Naive B cell (primary cell): Measurements from ENCODE around the gene GPR4. TPM values are rescaled to one million over a fixed set of nuclear protein-coding genes. Genes with fewer than 3 reads are reported as not detected.
A peak's percentile ranks its signal among the peaks of the same experiment; 100 is the strongest.

Experiments
- ATAC-seq, 2 donors: fragments of 150-1000 bp; cut with Tn5 transposase; 2 replicates each; pipeline ENCODE4 v1.10.0; 2021; ENCODE audit warnings: low read depth in 2 of 2, mild to moderate bottlenecking in 2 of 2, moderate library complexity in 2 of 2
- DNase-seq: peaks from one replicate; pipeline ENCODE4 v3.0.0; 2022
- H3K27ac Mint-ChIP-seq, 6 donors: one replicate each; pipeline ENCODE4 v1.8.0; 2020 to 2022; ENCODE audit warnings: mild to moderate bottlenecking in 6 of 6, mixed read lengths in 6 of 6, moderate library complexity in 5 of 6, inconsistent platforms in 2 of 6
- H3K27me3 Mint-ChIP-seq, 3 donors: one replicate each; pipeline ENCODE4 v1.8.0; 2021 to 2022; ENCODE audit warnings: mixed read lengths in 3 of 3, mild to moderate bottlenecking in 1 of 3
- H3K36me3 Mint-ChIP-seq, 2 donors: one replicate each; pipeline ENCODE4 v1.8.0; 2020 to 2022; ENCODE audit warnings: mixed read lengths in 2 of 2, inconsistent platforms in 1 of 2, mild to moderate bottlenecking in 1 of 2
- H3K4me1 Mint-ChIP-seq, 3 donors: one replicate each; pipeline ENCODE4 v1.8.0; 2020 to 2022; ENCODE audit warnings: mixed read lengths in 3 of 3, inconsistent platforms in 1 of 3, mild to moderate bottlenecking in 1 of 3, moderate library complexity in 1 of 3
- H3K4me3 Mint-ChIP-seq, 8 donors: one replicate each; pipeline ENCODE4 v1.8.0; 2020 to 2022; ENCODE audit warnings: mild to moderate bottlenecking in 8 of 8, mixed read lengths in 8 of 8, moderate library complexity in 8 of 8, inconsistent platforms in 2 of 8
- H3K9me3 Mint-ChIP-seq, 7 donors: one replicate each; pipeline ENCODE4 v1.8.0; 2020 to 2022; ENCODE audit warnings: mixed read lengths in 7 of 7, mild to moderate bottlenecking in 5 of 7, inconsistent platforms in 2 of 7, moderate library complexity in 1 of 7
- polyA plus RNA-seq, 6 donors: library from polyadenylated mRNA; unstranded; fragments of 300-500 nt; fragmentation: Illumina TruSeq; gene quantifications; one replicate each; pipeline ENCODE4 v1.2.3, GENCODE V29; 2021; ENCODE audit warnings: low read depth in 6 of 6

GPR4 gene
- polyA plus RNA-seq, 6 donors from 2014 or later: not detected

GRCh38 chr19:45591638-45592005 lies 10.4 kb downstream of the GPR4 start:
- Mint-ChIP-seq H3K4me3 (peak overlapping the region in 1 of 8 donors; percentile 58), H3K4me1 (peaks cover 0 to 7% (median 4%) of the 10 kb centered on the region in 3 donors), H3K27me3 (peaks cover 29 to 58% (median 58%) of the 10 kb centered on the region in 3 donors), H3K27ac (no peak overlapping the region), H3K36me3 (no peaks in the 10 kb centered on the region), H3K9me3 (peaks cover 0 to 3% (median 0%) of the 10 kb centered on the region in 7 donors)
- no peak for DNase-seq
- ATAC-seq: no peak

DNA sequence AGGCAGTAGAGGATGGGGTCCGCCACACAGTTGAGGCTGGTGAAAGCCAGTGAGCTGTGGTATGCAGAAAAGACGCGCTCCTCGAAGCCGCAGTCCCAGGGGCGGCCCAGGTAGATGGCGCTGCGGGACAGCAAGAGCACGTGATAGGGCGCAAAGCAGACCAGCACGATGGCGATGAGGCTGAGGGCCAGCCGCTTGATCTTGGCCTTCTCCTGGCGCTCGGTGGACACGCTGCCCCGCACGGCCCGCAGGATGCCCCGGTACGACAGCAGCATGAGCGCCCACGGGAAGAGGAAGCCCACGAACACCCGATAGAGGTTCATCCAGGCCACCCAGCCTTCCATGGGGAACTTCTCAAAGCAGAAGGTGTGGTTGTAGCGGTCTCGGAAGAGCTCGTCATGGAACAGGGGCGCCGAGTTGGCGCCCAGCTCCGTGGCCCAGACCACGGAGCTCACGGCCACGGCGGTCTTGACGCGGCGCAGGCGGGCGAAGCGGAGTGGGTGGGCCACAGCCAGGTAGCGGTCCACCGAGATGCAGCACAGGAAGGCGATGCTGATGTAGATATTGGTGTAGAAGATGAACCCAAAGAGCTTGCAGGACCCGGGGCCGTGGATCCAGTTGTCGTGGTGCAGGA lies 10.9 kb downstream of the GPR4 start:
- no peak overlapping the region for H3K4me3 Mint-ChIP-seq
- H3K27me3 Mint-ChIP-seq: peaks cover 24 to 53% (median 53%) of the 10 kb centered on the region in 3 donors
- peaks cover 0 to 3% (median 0%) of the 10 kb centered on the region in 7 donors for H3K9me3 Mint-ChIP-seq
- DNase-seq (no peak), ATAC-seq (peak in 1 of 2 donors; percentile 30)
- peaks cover 0 to 7% (median 4%) of the 10 kb centered on the region in 3 donors for H3K4me1 Mint-ChIP-seq
- H3K36me3 Mint-ChIP-seq: no peaks in the 10 kb centered on the region
- H3K27ac Mint-ChIP-seq: peak overlapping the region in 1 of 6 donors; percentile 83

- H3K4me3 Mint-ChIP-seq: no peak overlapping the region
- peaks cover 0 to 3% (median 0%) of the 10 kb centered on the region in 7 donors for H3K9me3 Mint-ChIP-seq
- H3K27me3 Mint-ChIP-seq: peaks cover 24 to 46% (median 46%) of the 10 kb centered on the region in 3 donors
- no peak for ATAC-seq
- no peak for DNase-seq
- peak overlapping the region in 2 of 6 donors; percentile 2 to 76 for H3K27ac Mint-ChIP-seq
- H3K36me3 Mint-ChIP-seq: no peaks in the 10 kb centered on the region
- H3K4me1 Mint-ChIP-seq: peaks cover 0 to 8% (median 4%) of the 10 kb centered on the region in 3 donors
These were observed 11.6 kb downstream of the GPR4 start for GRCh38 chr19:45590300-45591003.

DNA sequence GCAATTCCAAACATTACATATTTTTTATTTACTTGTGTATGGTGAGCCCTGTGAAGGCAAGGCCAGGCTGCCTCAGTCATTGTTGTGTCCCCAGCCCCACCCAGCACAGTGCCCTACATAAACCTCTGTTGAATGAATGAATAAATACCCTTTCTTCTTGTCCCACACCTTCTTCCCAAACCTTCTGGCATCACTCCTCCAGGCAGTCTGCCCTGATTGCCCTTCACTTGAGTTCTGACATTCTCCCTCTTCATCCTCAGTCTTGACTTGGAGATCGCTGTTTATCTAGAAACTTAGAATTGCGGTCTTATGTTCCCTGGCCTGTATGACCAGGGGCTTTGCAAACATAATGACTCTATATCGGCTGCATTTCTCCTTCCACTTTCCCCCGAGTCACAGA lies 12.2 kb downstream of the GPR4 start:
- Mint-ChIP-seq H3K9me3 (peaks cover 0 to 3% (median 0%) of the 10 kb centered on the region in 7 donors), H3K27me3 (peaks cover 24 to 43% (median 43%) of the 10 kb centered on the region in 3 donors), H3K36me3 (no peaks in the 10 kb centered on the region), H3K4me1 (peaks cover 0 to 14% (median 4%) of the 10 kb centered on the region in 3 donors), H3K4me3 (peak overlapping the region in 1 of 8 donors; percentile 63), H3K27ac (peak overlapping the region in 2 of 6 donors; percentile 15 to 77)
- no peak for DNase-seq
- no peak for ATAC-seq

GRCh38 chr19:45587873-45588272 lies 14.1 kb downstream of the GPR4 start:
- Mint-ChIP-seq H3K9me3 (peaks cover 0 to 3% (median 0%) of the 10 kb centered on the region in 7 donors), H3K4me3 (peak overlapping the region in 1 of 8 donors; percentile 6), H3K27me3 (peaks cover 24 to 43% (median 43%) of the 10 kb centered on the region in 3 donors), H3K27ac (peak overlapping the region in 2 of 6 donors; percentile 49 to 56), H3K36me3 (no peaks in the 10 kb centered on the region), H3K4me1 (peaks cover 8 to 27% (median 12%) of the 10 kb centered on the region in 3 donors)
- no peak for ATAC-seq
- DNase-seq: no peak

GRCh38 chr19:45585158-45585577 lies 16.8 kb downstream of the GPR4 start:
- DNase-seq (no peak), ATAC-seq (no peak)
- H3K9me3 Mint-ChIP-seq: peaks cover 0 to 2% (median 0%) of the 10 kb centered on the region in 7 donors
- peak overlapping the region; percentile 96 to 100 (median 100) for H3K27ac Mint-ChIP-seq
- H3K36me3 Mint-ChIP-seq: no peaks in the 10 kb centered on the region
- H3K4me1 Mint-ChIP-seq: peaks cover 10 to 33% (median 20%) of the 10 kb centered on the region in 3 donors
- H3K27me3 Mint-ChIP-seq: peaks cover 8 to 17% (median 17%) of the 10 kb centered on the region in 3 donors
- peak overlapping the region; percentile 84 to 99 (median 96) for H3K4me3 Mint-ChIP-seq

DNA sequence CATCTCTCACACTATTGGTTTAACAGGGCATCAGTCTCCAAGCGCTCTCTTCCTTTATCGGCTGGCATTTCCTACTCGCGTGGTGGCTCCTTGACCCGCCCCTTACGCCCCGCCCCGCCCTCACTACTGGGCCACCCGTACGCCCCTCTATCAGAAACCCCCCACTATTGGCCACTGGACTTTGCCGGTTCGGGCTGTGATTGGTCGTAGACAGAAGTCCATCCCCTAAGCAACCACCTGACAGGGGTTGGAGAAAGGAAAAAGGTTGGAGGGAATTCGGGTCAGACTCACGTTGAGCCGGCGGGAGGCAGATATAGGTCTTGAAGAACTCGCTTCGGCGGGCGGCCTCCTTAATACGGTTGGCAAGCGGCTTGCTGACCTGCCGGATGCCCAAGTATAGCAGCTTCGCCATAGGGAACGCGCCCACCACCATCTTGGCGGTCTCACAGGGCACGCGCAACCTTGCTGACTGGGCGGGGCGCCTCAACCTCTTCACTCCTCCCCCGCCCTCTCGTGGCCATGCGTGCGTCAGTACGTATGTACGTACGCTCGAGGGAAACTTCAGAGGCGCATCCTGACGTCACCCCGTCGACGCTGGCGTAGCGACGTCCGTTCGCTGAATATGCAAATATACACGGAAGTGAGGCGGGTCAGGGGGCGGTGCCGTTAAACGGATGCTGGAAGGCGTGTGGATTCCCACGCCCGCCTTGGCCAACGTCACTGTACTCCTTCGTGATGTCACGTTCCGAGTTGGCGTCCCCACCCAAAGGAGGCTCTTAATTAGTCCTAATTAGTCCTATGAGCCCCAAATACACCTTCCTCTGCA lies 17.5 kb downstream of the GPR4 start, which contains the start of gene OPA3:
Gene OPA3 (minus strand): TSS at position 471 of the 826 bp plus-strand sequence. CDS start 38 bp downstream, at position 433.
- Mint-ChIP-seq H3K4me1 (peaks cover 10 to 33% (median 20%) of the 10 kb centered on the region in 3 donors), H3K9me3 (peaks cover 0 to 2% (median 0%) of the 10 kb centered on the region in 7 donors), H3K4me3 (peak within 1 kb of the TSS; percentile 84 to 99 (median 96)), H3K36me3 (no peaks in the 10 kb centered on the region), H3K27me3 (peaks cover 2 to 11% (median 11%) of the 10 kb centered on the region in 3 donors), H3K27ac (peak within 1 kb of the TSS; percentile 96 to 100 (median 100))
- DNase-seq: peak; percentile 98
- ATAC-seq: peak; percentile 78 to 84

DNA sequence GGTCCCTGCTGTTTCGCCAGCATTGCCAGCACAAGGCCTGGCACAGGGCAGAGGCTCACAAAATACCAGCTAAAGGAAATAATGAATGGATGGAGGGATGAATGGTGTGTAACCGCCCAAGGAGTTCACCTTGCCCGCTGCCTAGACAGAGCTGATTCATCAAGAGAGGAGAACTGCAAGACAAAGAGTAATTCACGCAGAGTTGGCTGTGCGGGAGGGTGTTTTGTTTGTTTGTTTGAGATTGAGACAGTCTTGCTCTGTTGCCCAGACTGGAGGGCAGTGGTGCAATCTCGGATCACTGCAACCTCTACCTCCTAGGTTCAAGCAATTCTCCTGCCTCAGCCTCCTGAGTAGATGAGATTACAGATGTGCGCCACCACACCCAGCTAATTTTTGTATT lies 20.4 kb downstream of the GPR4 start:
- Mint-ChIP-seq H3K27ac (peak overlapping the region in 2 of 6 donors; percentile 66 to 92), H3K36me3 (no peaks in the 10 kb centered on the region), H3K9me3 (peaks cover 0 to 2% (median 0%) of the 10 kb centered on the region in 7 donors), H3K4me3 (peak overlapping the region in 5 of 8 donors; percentile 20 to 77 (median 44)), H3K4me1 (peaks cover 12 to 37% (median 20%) of the 10 kb centered on the region in 3 donors), H3K27me3 (no peaks in the 10 kb centered on the region)
- no peak for ATAC-seq
- DNase-seq: no peak

- H3K36me3 Mint-ChIP-seq: no peaks in the 10 kb centered on the region
- DNase-seq (no peak), ATAC-seq (no peak)
- peak overlapping the region in 2 of 6 donors; percentile 22 to 73 for H3K27ac Mint-ChIP-seq
- H3K4me3 Mint-ChIP-seq: no peak overlapping the region
- H3K27me3 Mint-ChIP-seq: no peaks in the 10 kb centered on the region
- H3K9me3 Mint-ChIP-seq: peaks cover 0 to 2% (median 0%) of the 10 kb centered on the region in 7 donors
- H3K4me1 Mint-ChIP-seq: peaks cover 9 to 25% (median 17%) of the 10 kb centered on the region in 3 donors
These were observed 23.2 kb downstream of the GPR4 start for GRCh38 chr19:45578861-45579260.

- no peaks in the 10 kb centered on the region for H3K27me3 Mint-ChIP-seq
- H3K27ac Mint-ChIP-seq: peak overlapping the region in 3 of 6 donors; percentile 18 to 71 (median 21)
- ATAC-seq (no peak), DNase-seq (no peak)
- H3K9me3 Mint-ChIP-seq: peaks cover 0 to 2% (median 0%) of the 10 kb centered on the region in 7 donors
- H3K4me1 Mint-ChIP-seq: peaks cover 7 to 12% (median 7%) of the 10 kb centered on the region in 3 donors
- no peaks in the 10 kb centered on the region for H3K36me3 Mint-ChIP-seq
- H3K4me3 Mint-ChIP-seq: no peak overlapping the region
These were observed 24.7 kb downstream of the GPR4 start for GRCh38 chr19:45577111-45577905.

GRCh38 chr19:45576682-45577081 lies 25.3 kb downstream of the GPR4 start:
- Mint-ChIP-seq H3K4me3 (no peak overlapping the region), H3K36me3 (no peaks in the 10 kb centered on the region), H3K27me3 (no peaks in the 10 kb centered on the region), H3K9me3 (no peaks in the 10 kb centered on the region), H3K4me1 (peaks cover 4 to 8% (median 7%) of the 10 kb centered on the region in 3 donors), H3K27ac (no peak overlapping the region)
- no peak for DNase-seq
- ATAC-seq: no peak

GRCh38 chr19:45575216-45575615 lies 26.8 kb downstream of the GPR4 start:
- no peak for DNase-seq
- Mint-ChIP-seq H3K9me3 (peaks cover 0 to 1% (median 0%) of the 10 kb centered on the region in 7 donors), H3K4me3 (no peak overlapping the region), H3K36me3 (no peaks in the 10 kb centered on the region), H3K27me3 (no peaks in the 10 kb centered on the region), H3K27ac (no peak overlapping the region), H3K4me1 (peaks cover 0 to 7% (median 4%) of the 10 kb centered on the region in 3 donors)
- no peak for ATAC-seq
